DOHH2 (cell line): ENCODE measurements around the gene MPPED1.

Experiments
- H3F3A ChIP-seq: fragments of 200-600 bp; sonication (generic), shearing (Covaris generic); 2 replicates; pipeline ENCODE4 v1.6.0; 2016; ENCODE audit warnings: antibody characterized with exemption, mild to moderate bottlenecking; ENCODE audit not compliant: control insufficient read depth, insufficient read depth
- H3K27ac ChIP-seq: fragments of 200-600 bp; sonication (generic); 2 replicates; pipeline ENCODE4 v1.5.1; 2014; ENCODE audit warnings: low read depth, mild to moderate bottlenecking, low read length, moderate library complexity
- H3K27me3 ChIP-seq: fragments of 200-600 bp; sonication (generic); 2 replicates; pipeline ENCODE4 v1.6.1; 2014; ENCODE audit warnings: mild to moderate bottlenecking, low read length, mixed read lengths; ENCODE audit not compliant: control insufficient read depth
- H3K36me3 ChIP-seq: fragments of 200-600 bp; sonication (generic); 2 replicates; pipeline ENCODE4 v1.6.1; 2014; ENCODE audit warnings: mild to moderate bottlenecking, low read length, moderate library complexity, mixed read lengths; ENCODE audit not compliant: control insufficient read depth
- H3K4me1 ChIP-seq: fragments of 200-600 bp; sonication (generic); 2 replicates; pipeline ENCODE4 v1.6.1; 2014; ENCODE audit warnings: mild to moderate bottlenecking, low read length, mixed read lengths; ENCODE audit not compliant: control insufficient read depth
- H3K4me2 ChIP-seq: fragments of 200-600 bp; sonication (generic); 2 replicates; pipeline ENCODE4 v1.6.0; 2014; ENCODE audit warnings: mild to moderate bottlenecking, low read length, moderate library complexity
- H3K4me3 ChIP-seq: fragments of 200-600 bp; sonication (generic); 2 replicates; pipeline ENCODE4 v1.5.1; 2014; ENCODE audit warnings: mild to moderate bottlenecking, low read length, mixed read lengths
- H3K79me2 ChIP-seq: fragments of 200-600 bp; sonication (generic); 2 replicates; pipeline ENCODE4 v1.6.1; 2014; ENCODE audit warnings: mild to moderate bottlenecking, low read length, mixed read lengths; ENCODE audit not compliant: control insufficient read depth
- H3K9me2 ChIP-seq: fragments of 200-600 bp; sonication (generic); replicated peaks from 2 replicates; pipeline ENCODE4 v1.6.1; 2014; ENCODE audit warnings: mild to moderate bottlenecking, low read length, mixed read lengths; ENCODE audit not compliant: control insufficient read depth
- H3K9me3 ChIP-seq: fragments of 200-600 bp; sonication (generic); 2 replicates; pipeline ENCODE4 v1.6.1; 2014; ENCODE audit warnings: antibody characterized with exemption, low read length, mixed read lengths; ENCODE audit not compliant: control insufficient read depth, insufficient read depth
- H4K20me1 ChIP-seq: fragments of 200-600 bp; sonication (generic); 2 replicates; pipeline ENCODE4 v1.6.0; 2014; ENCODE audit warnings: low read depth, mild to moderate bottlenecking, antibody characterized with exemption, low read length, moderate library complexity; ENCODE audit not compliant: control insufficient read depth, insufficient read depth
- EZH2phosphoT487 ChIP-seq: fragments of 200-600 bp; sonication (generic); IDR thresholded peaks from 2 replicates; pipeline ENCODE4 v1.6.1; 2017; ENCODE audit warnings: borderline replicate concordance, mild to moderate bottlenecking, antibody characterized with exemption, low read length, moderate library complexity, mixed read lengths
- TF ChIP-seq, protein P1 (sequence below): fragments of 200-600 bp; sonication (generic); IDR thresholded peaks from one replicate; pipeline ENCODE4 v1.5.1; 2014; ENCODE audit warnings: antibody characterized with exemption, mild to moderate bottlenecking, low read depth, low read length; ENCODE audit not compliant: poor library complexity, severe bottlenecking

Gene MPPED1

DNA sequence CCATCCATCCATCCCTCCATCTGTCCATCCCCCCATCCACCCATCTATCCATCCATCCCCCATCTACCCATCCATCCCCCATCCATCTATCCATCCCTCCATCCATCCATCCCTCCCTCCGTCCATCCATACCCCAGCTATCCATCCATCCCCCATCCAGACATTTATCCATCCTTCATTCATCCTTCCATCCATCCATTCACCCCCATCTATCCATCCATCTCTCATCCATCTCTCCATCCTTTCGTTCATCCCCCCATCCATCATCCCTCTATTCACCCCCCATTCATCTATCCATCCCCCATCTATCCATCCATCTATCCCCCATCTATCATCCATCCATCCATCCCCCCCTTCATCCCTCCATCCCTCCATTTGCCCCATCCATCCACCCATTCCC is 97.5 kb downstream of the MPPED1 start:
- H3K36me3 ChIP-seq, result no peaks in the 10 kb centered on the region
- no peak overlapping the region for H3K4me2 ChIP-seq
- no peaks in the 10 kb centered on the region for H3K9me3 ChIP-seq
- H3K27me3 ChIP-seq, result no peaks in the 10 kb centered on the region
- no peaks in the 10 kb centered on the region for H3K9me2 ChIP-seq
- no peaks in the 10 kb centered on the region for H3F3A ChIP-seq
- no peak overlapping the region for H3K4me3 ChIP-seq
- H3K27ac ChIP-seq, result no peak overlapping the region
- TF ChIP-seq EZH2phosphoT487, result no peak
- TF ChIP-seq, protein P1, sequence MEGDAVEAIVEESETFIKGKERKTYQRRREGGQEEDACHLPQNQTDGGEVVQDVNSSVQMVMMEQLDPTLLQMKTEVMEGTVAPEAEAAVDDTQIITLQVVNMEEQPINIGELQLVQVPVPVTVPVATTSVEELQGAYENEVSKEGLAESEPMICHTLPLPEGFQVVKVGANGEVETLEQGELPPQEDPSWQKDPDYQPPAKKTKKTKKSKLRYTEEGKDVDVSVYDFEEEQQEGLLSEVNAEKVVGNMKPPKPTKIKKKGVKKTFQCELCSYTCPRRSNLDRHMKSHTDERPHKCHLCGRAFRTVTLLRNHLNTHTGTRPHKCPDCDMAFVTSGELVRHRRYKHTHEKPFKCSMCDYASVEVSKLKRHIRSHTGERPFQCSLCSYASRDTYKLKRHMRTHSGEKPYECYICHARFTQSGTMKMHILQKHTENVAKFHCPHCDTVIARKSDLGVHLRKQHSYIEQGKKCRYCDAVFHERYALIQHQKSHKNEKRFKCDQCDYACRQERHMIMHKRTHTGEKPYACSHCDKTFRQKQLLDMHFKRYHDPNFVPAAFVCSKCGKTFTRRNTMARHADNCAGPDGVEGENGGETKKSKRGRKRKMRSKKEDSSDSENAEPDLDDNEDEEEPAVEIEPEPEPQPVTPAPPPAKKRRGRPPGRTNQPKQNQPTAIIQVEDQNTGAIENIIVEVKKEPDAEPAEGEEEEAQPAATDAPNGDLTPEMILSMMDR, result no peak
- H3K79me2 ChIP-seq, result no peaks in the 10 kb centered on the region
- no peaks in the 10 kb centered on the region for H3K4me1 ChIP-seq
- H4K20me1 ChIP-seq, result no peaks in the 10 kb centered on the region

DNA sequence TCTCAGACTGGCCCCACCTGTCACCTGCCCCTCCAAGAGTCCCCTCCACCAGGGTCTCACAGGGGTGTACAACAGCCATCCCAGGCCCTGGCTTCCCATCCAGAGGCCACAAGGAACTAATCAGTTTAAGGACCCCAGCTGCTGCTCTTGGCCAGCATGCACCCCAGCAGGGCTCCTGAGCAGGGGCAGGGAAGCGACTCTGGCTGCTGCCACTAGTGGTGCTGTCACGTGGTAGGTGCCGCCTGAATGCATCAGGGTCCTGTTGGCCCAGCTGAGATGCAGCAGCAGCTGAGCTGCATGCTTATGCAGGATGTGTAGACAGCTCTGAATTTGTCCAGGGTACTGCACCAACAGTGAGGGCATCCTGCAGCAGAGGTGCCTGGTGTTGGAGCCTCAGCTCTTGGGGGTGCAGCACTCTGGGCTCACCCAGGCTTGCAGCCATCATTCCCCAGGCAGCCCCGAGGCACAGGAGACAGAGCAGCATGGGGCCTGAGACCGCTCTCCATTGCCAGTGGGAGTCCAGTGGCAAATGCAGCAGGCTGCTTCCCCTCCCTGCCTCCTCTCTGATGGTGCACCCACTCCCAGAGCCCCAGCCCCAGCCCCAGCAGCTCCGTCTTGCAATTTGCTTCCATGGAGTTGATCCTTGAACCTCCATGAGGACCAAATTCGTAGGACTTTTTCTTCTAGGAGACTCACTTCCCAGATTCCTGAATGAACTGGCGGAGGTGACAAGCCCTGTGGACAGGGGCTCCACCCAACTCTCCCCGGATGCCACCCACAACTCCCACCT is 98.7 kb downstream of the MPPED1 start:
- no peak for TF ChIP-seq EZH2phosphoT487
- TF ChIP-seq, protein P1, result no peak
- no peaks in the 10 kb centered on the region for H3K36me3 ChIP-seq
- H3K27ac ChIP-seq, result no peak overlapping the region
- no peaks in the 10 kb centered on the region for H3K9me3 ChIP-seq
- no peaks in the 10 kb centered on the region for H3K79me2 ChIP-seq
- H3K27me3 ChIP-seq, result no peaks in the 10 kb centered on the region
- H3K9me2 ChIP-seq, result no peaks in the 10 kb centered on the region
- no peaks in the 10 kb centered on the region for H3K4me1 ChIP-seq
- H4K20me1 ChIP-seq, result no peaks in the 10 kb centered on the region
- no peak overlapping the region for H3K4me3 ChIP-seq
- no peak overlapping the region for H3K4me2 ChIP-seq
- no peaks in the 10 kb centered on the region for H3F3A ChIP-seq

DNA sequence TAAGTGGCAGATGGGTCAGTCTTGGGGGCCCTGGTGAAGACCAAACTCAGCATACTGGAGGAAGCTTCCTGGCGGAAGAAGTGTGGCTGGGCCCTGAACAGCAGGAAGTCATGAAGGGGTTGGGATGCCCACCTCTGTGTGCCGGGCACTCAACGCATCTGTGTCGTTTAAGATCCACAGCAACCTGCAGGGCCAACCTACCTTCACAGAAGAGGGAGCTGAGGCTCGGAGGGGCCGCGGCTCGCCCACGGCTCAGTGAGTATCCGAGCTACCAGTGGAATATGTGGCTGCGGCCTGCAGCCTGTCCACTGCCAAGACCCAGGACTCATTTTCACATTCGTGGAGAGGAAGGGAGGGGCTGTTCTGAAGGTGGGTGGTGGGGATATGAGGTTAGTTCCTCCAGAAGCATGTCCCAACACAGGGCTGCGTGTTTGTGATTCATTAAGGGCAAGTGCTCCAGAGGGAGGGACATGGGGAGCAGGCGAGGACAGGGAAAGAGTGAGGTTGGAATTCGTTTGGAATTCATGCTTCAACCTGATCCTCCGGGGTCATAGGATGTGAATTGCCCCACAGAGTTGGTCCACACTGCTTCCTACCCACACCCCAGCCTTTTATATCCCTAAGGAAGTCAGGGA is 99.6 kb downstream of the MPPED1 start:
- H3K4me2 ChIP-seq, result no peak overlapping the region
- H3K9me3 ChIP-seq, result no peaks in the 10 kb centered on the region
- no peaks in the 10 kb centered on the region for H3K79me2 ChIP-seq
- no peaks in the 10 kb centered on the region for H4K20me1 ChIP-seq
- TF ChIP-seq EZH2phosphoT487, result no peak
- TF ChIP-seq, protein P1, result no peak
- H3K36me3 ChIP-seq, result no peaks in the 10 kb centered on the region
- H3K9me2 ChIP-seq, result no peaks in the 10 kb centered on the region
- no peaks in the 10 kb centered on the region for H3K4me1 ChIP-seq
- no peaks in the 10 kb centered on the region for H3K27me3 ChIP-seq
- no peak overlapping the region for H3K27ac ChIP-seq
- no peaks in the 10 kb centered on the region for H3F3A ChIP-seq
- H3K4me3 ChIP-seq, result no peak overlapping the region
